HG02623 (cell line): ENCODE results near the gene SLC27A4.

Source experiments
- ATAC-seq: cut with Tn5 transposase; IDR thresholded peaks from one replicate; pipeline ENCODE4 v1.9.1; 2021; ENCODE audit warnings: moderate library complexity; ENCODE audit not compliant: unreplicated experiment

The SLC27A4 gene

GRCh38 chr9:128361986-128362646 lies 21.8 kb downstream of the SLC27A4 start:
- peak; percentile 68 for ATAC-seq

- ATAC-seq = no peak
Observed at GRCh38 chr9:128362774-128363173, 22.4 kb downstream of the SLC27A4 start.

GRCh38 chr9:128365525-128365924 lies 25.2 kb downstream of the SLC27A4 start:
- no peak for ATAC-seq

- no peak for ATAC-seq
Observed at GRCh38 chr9:128369024-128369706, 28.8 kb downstream of the SLC27A4 start.

GRCh38 chr9:128370367-128370751 lies 30.0 kb downstream of the SLC27A4 start:
- no peak for ATAC-seq

- ATAC-seq = peak; percentile 85
Observed at GRCh38 chr9:128370752-128371629, 30.7 kb downstream of the SLC27A4 start, which contains the start of gene URM1. TSS of gene URM1 (plus strand) at chr9:128371374. CDS start at chr9:128371381, 7 bp downstream.

GRCh38 chr9:128371630-128372117 lies 31.3 kb downstream of the SLC27A4 start:
- no peak for ATAC-seq

GRCh38 chr9:128372188-128372641 lies 31.9 kb downstream of the SLC27A4 start:
- no peak for ATAC-seq

- no peak for ATAC-seq
Observed at GRCh38 chr9:128372784-128373183, 32.5 kb downstream of the SLC27A4 start.

- ATAC-seq = no peak
Observed at GRCh38 chr9:128374221-128374675, 33.9 kb downstream of the SLC27A4 start.

GRCh38 chr9:128375865-128376264 lies 35.5 kb downstream of the SLC27A4 start:
- ATAC-seq = no peak

GRCh38 chr9:128382261-128382660 lies 41.9 kb downstream of the SLC27A4 start:
- no peak for ATAC-seq

GRCh38 chr9:128383007-128383753 lies 42.9 kb downstream of the SLC27A4 start:
- ATAC-seq = no peak

GRCh38 chr9:128383791-128384190 lies 43.5 kb downstream of the SLC27A4 start:
- no peak for ATAC-seq

GRCh38 chr9:128384801-128385495 lies 44.6 kb downstream of the SLC27A4 start:
- ATAC-seq = no peak

- no peak for ATAC-seq
Observed at GRCh38 chr9:128385496-128386460, 45.5 kb downstream of the SLC27A4 start.

- no peak for ATAC-seq
Observed at GRCh38 chr9:128388150-128388549, 47.8 kb downstream of the SLC27A4 start.

GRCh38 chr9:128389395-128390149 lies 49.2 kb downstream of the SLC27A4 start:
- ATAC-seq = no peak
